WERI-Rb-1 (cell line): Measurements from ENCODE around the gene IFT88.

Experiments
- DNase-seq: peaks from one replicate; pipeline ENCODE4 v3.0.0-alpha.2; 2020
- H3K27ac ChIP-seq: fragments of 250-450 bp; sonication (Bioruptor Pico); 2 replicates; pipeline ENCODE4 v1.5.1; 2020; ENCODE audit warnings: mild to moderate bottlenecking, moderate library complexity
- H3K27me3 ChIP-seq: fragments of 250-450 bp; sonication (Bioruptor Pico); 2 replicates; pipeline ENCODE4 v1.5.1; 2021; ENCODE audit warnings: mild to moderate bottlenecking, low read depth, moderate library complexity; ENCODE audit not compliant: insufficient read depth, severe bottlenecking
- H3K36me3 ChIP-seq: fragments of 250-450 bp; sonication (Bioruptor Pico); 2 replicates; pipeline ENCODE4 v1.5.1; 2020; ENCODE audit warnings: mild to moderate bottlenecking, moderate library complexity
- H3K4me3 ChIP-seq: 2 replicates; pipeline ENCODE4 v1.5.1; 2011; ENCODE audit warnings: low read depth, mild to moderate bottlenecking, control low read depth, low read length
- H3K9me3 ChIP-seq: fragments of 250-450 bp; sonication (Bioruptor Pico); 2 replicates; pipeline ENCODE4 v1.5.1; 2021; ENCODE audit warnings: mild to moderate bottlenecking, moderate library complexity; ENCODE audit not compliant: severe bottlenecking
- CTCF ChIP-seq: IDR thresholded peaks from 2 replicates; pipeline ENCODE4 v1.5.1; 2011; ENCODE audit warnings: low read depth, mild to moderate bottlenecking, control low read depth, inconsistent platforms, low read length

The IFT88 gene

GRCh38 chr13:20719783-20720182 lies 152.8 kb downstream of the IFT88 start:
- no peak for DNase-seq
- Histone ChIP-seq H3K27me3 (no peaks in the 10 kb centered on the region), H3K27ac (no peak overlapping the region), H3K4me3 (no peak overlapping the region), H3K36me3 (no peaks in the 10 kb centered on the region), H3K9me3 (peaks cover 2% of the 10 kb centered on the region)
- no peak for TF ChIP-seq CTCF

- TF ChIP-seq CTCF = no peak
- no peak for DNase-seq
- Histone ChIP-seq H3K27me3 (no peaks in the 10 kb centered on the region), H3K9me3 (peaks cover 2% of the 10 kb centered on the region), H3K4me3 (no peak overlapping the region), H3K27ac (no peak overlapping the region), H3K36me3 (no peaks in the 10 kb centered on the region)
These were observed 153.5 kb downstream of the IFT88 start for GRCh38 chr13:20720499-20720898.

GRCh38 chr13:20721058-20721453 lies 154.1 kb downstream of the IFT88 start:
- no peak overlapping the region for H3K4me3 ChIP-seq

GRCh38 chr13:20721454-20722357 lies 154.7 kb downstream of the IFT88 start:
- DNase-seq = no peak
- Histone ChIP-seq H3K36me3 (no peaks in the 10 kb centered on the region), H3K27ac (no peak overlapping the region), H3K9me3 (peaks cover 2% of the 10 kb centered on the region), H3K4me3 (no peak overlapping the region), H3K27me3 (no peaks in the 10 kb centered on the region)
- TF ChIP-seq CTCF = no peak

More at GRCh38 chr13:20721058-20721453, 154.1 kb downstream of the IFT88 start:
- Histone ChIP-seq H3K27me3 (no peaks in the 10 kb centered on the region), H3K27ac (no peak overlapping the region), H3K9me3 (peaks cover 2% of the 10 kb centered on the region), H3K36me3 (no peaks in the 10 kb centered on the region)
- no peak for DNase-seq
- TF ChIP-seq CTCF = no peak

GRCh38 chr13:20727856-20728255 lies 160.9 kb downstream of the IFT88 start:
- no peak for DNase-seq
- TF ChIP-seq CTCF = no peak
- no peak overlapping the region for H3K4me3 ChIP-seq

More at GRCh38 chr13:20727856-20728255, 160.9 kb downstream of the IFT88 start:
- Histone ChIP-seq H3K36me3 (no peaks in the 10 kb centered on the region), H3K27ac (no peak overlapping the region), H3K9me3 (no peaks in the 10 kb centered on the region), H3K27me3 (no peaks in the 10 kb centered on the region)
